MV-4-11 (cell line): Measurements from ENCODE around the gene SREBF1.

ENCODE experiments used
- DNase-seq: peaks from one replicate; lab custom pipeline; 2025; lab: John Stamatoyannopoulos, UW

Gene SREBF1

DNA sequence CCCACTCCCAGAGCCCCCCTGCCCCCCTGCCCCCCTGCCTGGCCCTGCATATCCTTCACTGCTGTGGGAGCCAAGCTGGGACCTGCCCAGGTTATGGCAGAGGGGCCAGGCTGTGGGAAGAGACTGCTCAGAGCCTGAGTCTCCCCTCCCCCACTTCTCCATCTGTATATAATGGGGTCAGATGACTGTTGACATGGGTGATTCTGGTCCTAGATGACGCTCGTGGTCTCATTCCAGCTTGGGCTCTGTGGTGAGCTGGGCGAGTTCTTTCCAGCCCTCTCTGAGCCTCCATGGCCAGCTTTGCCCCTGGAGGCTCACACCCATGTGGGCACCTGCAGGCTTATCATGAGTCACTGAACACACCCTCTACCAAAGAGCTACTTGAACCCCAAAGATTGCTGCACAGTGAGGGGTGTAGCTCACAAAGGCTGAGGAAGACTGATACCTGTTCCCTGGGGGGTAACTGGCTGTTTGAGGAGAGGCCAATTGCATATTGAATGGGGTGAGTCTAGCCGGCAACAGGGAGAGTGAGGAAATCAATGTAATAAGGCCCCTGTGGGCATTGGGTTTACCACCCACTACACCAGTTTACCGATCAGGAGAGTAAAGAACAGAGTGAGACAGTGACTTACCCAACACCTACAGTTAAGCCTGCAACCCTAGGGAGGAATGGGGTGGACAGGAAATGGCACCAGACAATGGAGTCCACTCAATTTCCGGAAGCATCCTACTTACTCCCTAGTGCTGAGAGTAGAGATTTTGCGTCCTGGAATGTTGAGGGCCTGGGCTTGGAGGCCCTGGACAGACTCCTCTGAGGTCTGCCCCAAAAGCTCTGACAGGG, 4.2 kb upstream of the SREBF1 start:
- peak; percentile 26 for DNase-seq

- peak; percentile 72 for DNase-seq
Measured at GRCh38 chr17:17839791-17840707, 3.3 kb upstream of the SREBF1 start.

GRCh38 chr17:17837966-17838962, 1.5 kb upstream of the SREBF1 start:
- peak; percentile 60 for DNase-seq

- peak; percentile 65 for DNase-seq
Measured at GRCh38 chr17:17837380-17837821, 615 bp upstream of the SREBF1 start.

GRCh38 chr17:17836250-17836817, 452 bp downstream of the SREBF1 start:
- DNase-seq = peak; percentile 93

GRCh38 chr17:17835415-17836249, 1.2 kb downstream of the SREBF1 start:
- no peak for DNase-seq

DNA sequence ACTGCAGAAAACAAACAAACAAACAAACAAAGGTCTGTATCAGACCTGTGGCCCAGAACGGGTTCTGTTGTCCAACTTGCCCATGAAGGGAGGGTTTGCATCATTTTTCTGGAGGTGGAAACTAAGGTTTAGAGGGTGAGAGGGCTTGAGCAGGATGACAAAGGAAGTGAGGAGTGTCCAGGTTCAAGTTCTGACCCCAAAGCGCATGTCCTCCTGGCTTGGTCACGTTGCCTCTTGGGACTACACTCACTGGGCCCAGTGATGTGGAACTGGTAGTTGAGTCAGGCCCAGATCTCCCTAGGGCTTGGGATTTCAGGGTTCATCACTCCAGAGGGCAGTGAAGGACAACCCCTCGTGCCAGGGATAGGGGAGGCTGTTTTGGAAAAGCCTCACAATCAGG, 1.8 kb downstream of the SREBF1 start:
- DNase-seq = no peak

DNA sequence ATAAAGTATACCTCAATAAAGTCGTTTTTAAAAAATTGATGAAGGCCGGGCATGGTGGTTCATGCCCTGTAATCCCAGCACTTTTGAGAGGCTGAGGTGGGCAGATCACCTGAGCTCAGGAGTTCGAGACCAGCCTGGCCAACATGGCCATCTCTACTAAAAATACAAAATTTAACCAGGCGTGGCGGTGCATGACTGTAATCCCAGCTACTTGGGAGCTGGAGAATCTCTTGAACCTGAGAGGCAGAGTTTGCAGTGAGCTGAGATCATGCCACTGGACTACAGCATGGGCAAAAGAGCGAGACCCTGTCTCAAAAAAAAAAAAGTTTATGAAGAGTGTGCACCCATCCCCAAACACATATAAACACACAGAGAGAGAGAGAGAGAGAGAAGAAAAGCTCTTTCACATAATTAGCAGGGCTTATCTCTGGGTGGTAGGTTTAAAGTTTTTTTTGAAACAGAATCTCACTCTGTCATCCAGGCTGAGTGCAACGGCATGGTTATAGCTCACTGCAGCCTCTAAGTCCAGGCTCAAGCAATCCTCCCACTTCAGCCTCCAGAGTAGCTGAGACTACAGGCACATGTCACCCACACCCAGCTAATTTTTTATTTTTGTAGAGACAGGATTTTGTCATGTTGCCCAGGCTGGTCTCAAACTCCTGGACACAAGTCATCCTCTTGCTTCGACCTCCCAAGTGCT, 3.0 kb downstream of the SREBF1 start:
- no peak for DNase-seq

DNA sequence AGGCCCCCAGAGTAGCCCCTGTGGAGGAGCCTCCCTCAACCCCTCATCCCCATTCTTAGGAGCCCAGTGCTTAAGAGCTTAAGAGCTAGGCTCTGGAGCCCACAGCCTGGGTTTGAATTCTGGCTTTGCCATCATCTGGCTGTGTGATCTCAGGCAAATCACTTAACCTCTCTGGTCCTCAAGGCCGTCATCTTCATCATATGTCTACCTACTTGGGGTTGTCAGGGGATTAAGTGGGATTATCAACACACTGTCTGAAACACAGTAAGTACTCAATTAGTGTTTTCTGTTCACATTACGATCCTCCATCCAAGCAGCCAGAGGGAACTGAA, 4.8 kb downstream of the SREBF1 start:
- no peak for DNase-seq

DNA sequence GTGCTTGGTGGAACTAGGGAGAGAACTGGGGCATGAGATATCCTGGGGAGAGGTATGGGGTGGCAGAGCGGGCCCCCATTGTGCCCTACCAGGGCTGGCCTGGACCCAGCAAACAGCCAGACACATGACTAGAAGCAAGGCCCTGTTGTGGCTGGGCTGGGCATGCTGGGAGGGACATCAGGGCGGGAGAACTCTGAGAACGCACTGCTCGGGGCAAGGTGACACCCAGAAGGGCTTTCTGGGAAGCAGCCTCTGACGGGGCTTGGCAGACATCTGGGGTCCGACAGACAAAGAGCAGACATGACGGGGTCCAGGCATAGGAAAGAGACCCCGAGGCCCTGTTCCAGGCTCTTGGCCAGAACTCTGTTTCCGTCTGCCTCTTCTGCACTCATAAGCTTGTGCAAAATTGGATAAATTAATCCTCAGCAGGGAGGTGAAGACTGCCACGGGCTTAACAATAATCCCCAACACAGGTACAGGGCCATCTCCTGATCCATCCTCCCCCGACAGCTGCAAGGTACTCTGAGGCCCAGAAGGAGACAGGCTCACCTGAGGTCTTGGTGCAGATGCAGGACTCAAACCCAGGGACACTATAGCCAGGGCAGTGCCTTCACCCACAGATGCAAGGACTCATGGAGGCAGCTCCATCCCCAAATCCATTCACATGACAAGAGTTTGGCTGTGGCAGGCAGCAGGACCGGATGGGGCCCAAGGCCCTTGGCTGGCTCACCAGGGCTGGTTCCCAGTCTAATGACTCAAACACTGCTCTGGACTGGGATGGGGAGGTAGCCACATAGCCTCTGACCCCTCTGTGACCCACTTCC, 5.4 kb downstream of the SREBF1 start:
- no peak for DNase-seq

GRCh38 chr17:17830740-17831207, 6.0 kb downstream of the SREBF1 start:
- no peak for DNase-seq

DNA sequence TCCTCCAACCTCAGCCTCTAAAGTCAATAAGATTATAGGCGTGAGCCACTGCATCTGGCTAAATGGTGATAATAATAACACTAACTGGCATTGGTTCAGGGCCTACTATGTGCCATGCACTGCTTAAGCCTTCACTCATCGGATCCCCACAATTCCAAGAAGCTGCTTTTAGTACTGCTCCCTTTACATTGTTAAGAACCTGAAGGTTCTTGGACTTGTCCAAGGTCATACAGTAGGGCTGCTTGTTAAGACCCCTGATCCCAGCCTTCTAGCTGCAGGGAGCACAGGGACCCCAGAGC, 6.6 kb downstream of the SREBF1 start:
- no peak for DNase-seq

DNA sequence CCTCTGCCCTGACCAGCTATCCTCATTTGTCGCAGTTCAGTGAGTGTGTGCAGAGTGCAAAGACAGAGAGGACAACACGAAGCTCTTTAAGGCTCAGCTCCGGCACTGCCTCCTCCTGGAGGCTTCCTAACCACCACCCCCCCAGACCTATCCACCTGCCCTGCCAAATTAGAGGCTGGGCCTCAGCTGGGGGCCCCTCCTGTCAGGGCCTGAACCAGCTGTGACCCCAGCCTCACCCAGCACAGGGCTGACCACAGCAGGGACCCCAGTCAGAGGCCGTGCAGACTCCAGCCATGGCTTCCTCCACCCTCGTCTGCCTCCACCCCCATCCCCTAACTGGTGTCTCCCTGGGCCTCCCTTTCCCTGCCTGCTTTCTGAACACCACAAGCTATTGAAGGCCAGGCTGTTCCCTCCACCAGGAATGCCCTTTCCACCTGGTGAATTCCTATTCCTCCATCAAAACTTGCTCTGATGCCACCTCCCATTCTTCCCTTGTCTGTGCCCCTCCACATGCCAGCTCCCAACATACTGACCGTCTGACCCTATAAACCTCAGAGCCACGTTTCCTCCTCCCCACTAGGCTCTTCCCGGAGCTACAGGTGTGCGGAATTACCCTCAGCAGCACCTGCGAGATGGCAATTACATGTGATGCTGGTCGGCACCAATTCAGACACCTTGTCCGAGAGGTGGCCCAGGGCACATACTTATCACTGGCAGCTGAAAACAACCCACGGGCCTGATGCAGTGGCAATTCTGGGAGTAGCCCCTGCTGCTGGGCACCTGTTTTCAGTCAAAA, 8.8 kb downstream of the SREBF1 start:
- DNase-seq = no peak

- DNase-seq = no peak
Measured at GRCh38 chr17:17826942-17827785, 9.6 kb downstream of the SREBF1 start.

- no peak for DNase-seq
Measured at GRCh38 chr17:17826342-17826713, 10.5 kb downstream of the SREBF1 start.

- no peak for DNase-seq
Measured at GRCh38 chr17:17824783-17825614, 11.8 kb downstream of the SREBF1 start.
